ENCODE results near the gene PRKAG1.

PRKAG1 gene

GRCh38 chr12:49010092-49010668 lies 8.4 kb downstream of the PRKAG1 start:
- DNase-seq (ENCODE audit: low read depth in 3 of 3) = no peak

GRCh38 chr12:49008943-49009342 lies 9.6 kb downstream of the PRKAG1 start:
- no peak for DNase-seq (ENCODE audit: low read depth in 3 of 3)

- no peak for DNase-seq (ENCODE audit: low read depth in 3 of 3)
Measured at GRCh38 chr12:49000346-49000745, 18.2 kb downstream of the PRKAG1 start.

GRCh38 chr12:48999371-49000131 lies 19.0 kb downstream of the PRKAG1 start, which contains the start of gene DDN:
Gene DDN (minus strand): TSS chr12:48999375. CDS start chr12:48999287, 88 bp downstream.
- no peak for DNase-seq (ENCODE audit: low read depth in 3 of 3)

GRCh38 chr12:48998497-48999353 lies 19.9 kb downstream of the PRKAG1 start:
- DNase-seq (ENCODE audit: low read depth in 3 of 3) = no peak

GRCh38 chr12:48997719-48998496 lies 20.7 kb downstream of the PRKAG1 start:
- no peak for DNase-seq (ENCODE audit: low read depth in 3 of 3)

- peak in 1 of 3 experiments; percentile 43 for DNase-seq (ENCODE audit: low read depth in 3 of 3)
Measured at GRCh38 chr12:48996794-48997718, 21.5 kb downstream of the PRKAG1 start.

GRCh38 chr12:48995086-48995879 lies 23.3 kb downstream of the PRKAG1 start:
- DNase-seq (ENCODE audit: low read depth in 3 of 3) = no peak

GRCh38 chr12:48994224-48995085 lies 24.1 kb downstream of the PRKAG1 start:
- DNase-seq (ENCODE audit: low read depth in 3 of 3) = no peak

- DNase-seq (ENCODE audit: low read depth in 3 of 3) = no peak
Measured at GRCh38 chr12:48993787-48994186, 24.8 kb downstream of the PRKAG1 start.

GRCh38 chr12:48991247-48992050 lies 27.1 kb downstream of the PRKAG1 start:
- no peak for DNase-seq (ENCODE audit: low read depth in 3 of 3)

GRCh38 chr12:48990552-48990951 lies 28.0 kb downstream of the PRKAG1 start:
- no peak for DNase-seq (ENCODE audit: low read depth in 3 of 3)

GRCh38 chr12:48988030-48988649 lies 30.4 kb downstream of the PRKAG1 start:
- DNase-seq (ENCODE audit: low read depth in 3 of 3) = peak in 2 of 3 experiments; percentile 46 to 52

GRCh38 chr12:48986720-48987291 lies 31.8 kb downstream of the PRKAG1 start:
- DNase-seq (ENCODE audit: low read depth in 3 of 3) = no peak

GRCh38 chr12:48985901-48986300 lies 32.7 kb downstream of the PRKAG1 start:
- DNase-seq (ENCODE audit: low read depth in 3 of 3) = no peak

- no peak for DNase-seq (ENCODE audit: low read depth in 3 of 3)
Measured at GRCh38 chr12:48985475-48985897, 33.1 kb downstream of the PRKAG1 start.
